ENCODE measurements around the gene SSX2. TPM values are rescaled to one million over a fixed set of nuclear protein-coding genes. Genes with fewer than 3 reads are reported as not detected.

The SSX2 gene, protein sequence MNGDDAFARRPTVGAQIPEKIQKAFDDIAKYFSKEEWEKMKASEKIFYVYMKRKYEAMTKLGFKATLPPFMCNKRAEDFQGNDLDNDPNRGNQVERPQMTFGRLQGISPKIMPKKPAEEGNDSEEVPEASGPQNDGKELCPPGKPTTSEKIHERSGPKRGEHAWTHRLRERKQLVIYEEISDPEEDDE
- total RNA-seq: not detected in 2 replicates

DNA sequence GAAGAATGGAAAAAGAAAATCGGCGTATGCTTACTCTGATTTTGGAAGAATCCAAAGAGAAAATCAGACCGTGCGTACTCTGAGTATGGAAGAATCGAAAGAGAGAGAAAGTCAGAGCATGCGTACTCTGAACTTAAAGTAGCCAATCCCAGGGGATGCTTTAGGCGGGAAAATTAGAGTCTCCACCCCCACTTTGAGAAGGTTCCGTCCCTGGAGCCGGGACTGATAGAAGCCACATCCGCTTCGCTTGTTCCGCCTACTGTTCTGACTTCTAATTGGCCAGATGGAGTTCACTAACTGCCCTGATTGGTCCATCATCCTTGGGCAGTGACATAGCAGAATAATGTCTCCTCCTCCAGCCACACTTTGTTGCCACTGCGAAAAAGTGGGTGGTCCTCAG, at the start of gene SSX2:
TSS of gene SSX2 (minus strand) at position 101 of the 400 bp plus-strand sequence. CDS start 1,429 bp downstream, outside the sequence.

DNA sequence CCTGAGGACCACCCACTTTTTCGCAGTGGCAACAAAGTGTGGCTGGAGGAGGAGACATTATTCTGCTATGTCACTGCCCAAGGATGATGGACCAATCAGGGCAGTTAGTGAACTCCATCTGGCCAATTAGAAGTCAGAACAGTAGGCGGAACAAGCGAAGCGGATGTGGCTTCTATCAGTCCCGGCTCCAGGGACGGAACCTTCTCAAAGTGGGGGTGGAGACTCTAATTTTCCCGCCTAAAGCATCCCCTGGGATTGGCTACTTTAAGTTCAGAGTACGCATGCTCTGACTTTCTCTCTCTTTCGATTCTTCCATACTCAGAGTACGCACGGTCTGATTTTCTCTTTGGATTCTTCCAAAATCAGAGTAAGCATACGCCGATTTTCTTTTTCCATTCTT, 44.0 kb upstream of the SSX2 start, which contains the start of gene SSX2B:
TSS of gene SSX2B (plus strand) at position 301 of the 400 bp plus-strand sequence. CDS start 1,429 bp downstream, outside the sequence.

DNA sequence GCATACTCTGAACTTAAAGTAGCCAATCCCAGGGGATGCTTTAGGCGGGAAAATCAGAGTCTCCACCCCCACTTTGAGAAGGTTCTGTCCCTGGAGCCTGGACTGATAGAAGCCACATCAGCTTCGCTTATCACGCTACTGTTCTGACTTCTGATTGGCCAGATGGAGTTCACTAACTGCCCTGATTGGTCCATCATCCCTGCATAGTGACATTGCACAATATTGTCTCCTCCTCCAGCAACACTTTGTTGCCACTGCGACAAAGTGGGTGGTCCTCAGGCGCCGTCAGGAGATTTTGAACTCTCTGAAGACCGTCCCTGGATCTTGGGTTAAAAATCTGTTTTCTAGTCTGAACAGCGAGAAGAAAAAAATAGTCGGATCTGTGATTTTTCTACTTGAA, 52.2 kb downstream of the SSX2 start, which contains the start of gene SSX7:
TSS of gene SSX7 (minus strand) at position 101 of the 400 bp plus-strand sequence. CDS start 1,428 bp downstream, outside the sequence.

Small RNA genes lying within 50 kb of the gene (small RNA-seq; reads per million reads assigned to genes)
- gene AC244505.3: not detected
- not detected for gene AC244505.5
- gene AL450023.3: not detected
- not detected for gene RNA5SP504

Other genes with a start within 250 kb of the SSX2 start
- not detected in 2 replicates for gene XAGE1A, start 211.4 kb downstream of the SSX2 start, total RNA-seq
- not detected in 2 replicates for gene XAGE1B, start 190.1 kb downstream of the SSX2 start, total RNA-seq
- gene SSX7, start 52.3 kb downstream of the SSX2 start, total RNA-seq: not detected in 2 replicates
- gene SSX2B, start 44.1 kb upstream of the SSX2 start, total RNA-seq: not detected in 2 replicates
- gene SPANXN5, start 90.2 kb upstream of the SSX2 start, total RNA-seq: not detected in 2 replicates
- gene XAGE5, start 104.1 kb upstream of the SSX2 start, total RNA-seq: not detected in 2 replicates
- not detected in 2 replicates for gene XAGE3, start 160.9 kb upstream of the SSX2 start, total RNA-seq
- gene FAM156B, start 190.2 kb upstream of the SSX2 start, total RNA-seq: 6.5 and 8.2 TPM in 2 replicates